HG03064 (cell line): ENCODE data around the gene AMN.

Experiments used
- ATAC-seq: cut with Tn5 transposase; IDR thresholded peaks from one replicate; pipeline ENCODE4 v1.9.1; 2021; ENCODE audit warnings: low read depth; ENCODE audit not compliant: unreplicated experiment

Gene AMN

DNA sequence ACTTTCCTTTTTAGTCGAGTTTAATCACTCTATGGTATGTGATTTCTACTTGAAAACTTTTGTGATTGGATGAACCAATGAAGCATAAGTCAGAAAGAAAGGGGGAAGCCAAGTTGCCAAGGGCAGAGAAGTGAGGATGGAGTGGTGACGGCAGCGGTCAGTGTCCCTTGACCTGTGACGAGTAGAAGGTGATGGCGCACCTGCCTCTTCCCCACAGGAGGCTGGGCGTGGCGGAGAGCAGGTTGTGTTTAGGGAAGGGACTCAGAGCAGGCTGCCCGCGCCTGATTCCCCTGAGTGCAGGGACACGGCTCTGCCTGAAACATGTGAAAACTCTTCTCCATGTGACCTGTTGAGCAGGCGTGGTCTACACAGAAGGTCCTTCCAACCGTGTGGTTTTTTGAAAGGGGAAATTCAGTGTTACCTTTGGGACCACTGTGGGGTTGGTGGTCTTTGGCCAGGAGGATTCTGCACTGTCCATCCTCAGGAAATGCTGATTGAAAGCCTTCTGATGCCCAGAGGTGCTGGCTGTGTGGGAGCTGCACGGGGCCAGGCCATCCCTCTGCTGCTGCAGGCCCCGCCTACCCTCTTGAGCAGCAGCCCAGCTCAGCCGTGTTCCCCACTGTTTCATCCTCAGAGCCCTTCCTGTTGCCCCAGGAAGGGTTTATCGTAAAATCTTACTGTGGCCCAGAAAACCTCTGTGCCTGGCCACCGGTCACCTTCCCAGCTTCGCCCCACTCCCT lies 23.5 kb upstream of the AMN start:
- ATAC-seq, result no peak

DNA sequence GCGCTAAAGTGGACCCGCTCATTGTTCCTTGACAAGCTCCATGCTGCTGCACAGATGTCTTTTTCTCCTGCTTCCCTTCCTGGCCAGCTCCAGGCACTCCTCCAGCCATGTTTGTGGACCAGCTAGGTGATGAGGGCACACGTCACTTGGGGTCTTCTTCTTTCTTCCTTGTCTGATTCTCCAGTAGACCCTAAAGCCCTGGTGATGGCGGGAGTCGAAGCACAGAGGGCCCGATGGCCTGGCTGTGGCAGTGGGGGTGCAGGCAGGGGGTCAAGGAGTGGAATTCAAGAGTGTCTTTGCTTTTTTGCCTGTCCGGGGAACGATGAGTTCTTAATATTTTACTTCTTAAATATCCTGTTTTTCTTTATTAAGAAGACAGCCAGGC lies 23.0 kb upstream of the AMN start:
- ATAC-seq, result no peak

DNA sequence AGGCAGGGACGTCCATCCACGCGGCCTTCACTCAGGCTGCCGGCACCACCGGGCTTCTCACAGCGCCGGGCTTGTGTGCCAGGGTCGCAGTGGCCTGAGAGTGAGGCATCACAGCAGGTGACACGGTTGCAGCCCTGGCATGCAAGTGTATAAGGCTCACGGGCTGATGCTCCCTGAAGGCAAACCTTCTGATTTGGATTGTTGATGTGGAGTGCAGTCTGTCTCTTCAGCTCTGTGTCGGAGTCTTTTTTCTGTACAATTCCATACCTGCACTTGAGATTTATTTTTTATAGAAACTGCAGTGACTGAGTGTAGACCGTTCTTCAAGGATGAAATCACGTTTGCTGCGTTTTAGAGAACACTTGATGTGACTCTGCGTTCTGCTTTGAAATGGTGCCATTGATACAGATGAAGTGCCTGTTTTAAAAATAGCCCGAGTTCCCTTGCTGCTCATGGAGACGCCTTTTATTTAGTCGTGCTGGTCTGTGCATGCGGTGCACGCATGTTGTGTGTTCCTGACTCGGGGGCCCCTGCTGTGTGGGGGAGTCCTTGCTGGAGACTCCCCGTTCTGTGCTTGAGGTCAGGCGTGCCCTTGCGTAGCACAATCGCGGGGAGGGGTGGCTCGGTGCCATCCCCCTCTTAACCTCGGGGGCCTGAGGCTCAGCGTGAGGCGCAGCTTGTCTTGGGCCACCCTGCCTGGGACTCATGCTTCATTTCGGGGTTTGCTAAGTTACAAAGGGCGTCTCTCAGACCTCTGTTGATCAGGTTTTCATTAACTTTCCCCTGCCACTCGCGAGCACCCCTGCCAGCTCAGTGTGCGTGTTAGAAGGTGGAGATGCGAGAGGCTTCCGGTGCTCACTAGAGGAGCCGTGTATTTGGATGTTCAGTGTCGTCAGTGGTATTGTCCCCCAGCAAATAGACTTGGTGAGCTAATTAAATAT lies 21.6 kb upstream of the AMN start:
- peak; percentile 47 for ATAC-seq

DNA sequence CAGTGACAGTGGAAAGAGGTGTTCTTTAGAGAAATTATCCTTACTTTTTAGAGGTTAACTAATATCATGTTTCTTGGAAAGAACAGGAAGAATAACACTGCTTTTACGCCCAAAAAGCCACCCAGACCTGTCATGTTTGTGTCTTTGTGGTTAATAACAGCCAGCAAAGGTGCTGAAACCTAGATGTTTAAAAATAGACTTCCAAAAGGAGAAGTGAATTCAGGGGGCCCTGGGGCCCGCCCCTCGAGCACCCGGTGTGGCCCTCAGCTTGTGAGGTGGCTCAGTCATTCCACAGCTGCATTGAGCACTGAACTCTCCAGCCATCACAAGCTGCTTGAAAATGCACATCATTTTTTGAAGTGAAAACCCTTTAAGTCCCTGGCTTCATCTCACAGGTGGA lies 20.8 kb upstream of the AMN start:
- peak; percentile 57 for ATAC-seq

DNA sequence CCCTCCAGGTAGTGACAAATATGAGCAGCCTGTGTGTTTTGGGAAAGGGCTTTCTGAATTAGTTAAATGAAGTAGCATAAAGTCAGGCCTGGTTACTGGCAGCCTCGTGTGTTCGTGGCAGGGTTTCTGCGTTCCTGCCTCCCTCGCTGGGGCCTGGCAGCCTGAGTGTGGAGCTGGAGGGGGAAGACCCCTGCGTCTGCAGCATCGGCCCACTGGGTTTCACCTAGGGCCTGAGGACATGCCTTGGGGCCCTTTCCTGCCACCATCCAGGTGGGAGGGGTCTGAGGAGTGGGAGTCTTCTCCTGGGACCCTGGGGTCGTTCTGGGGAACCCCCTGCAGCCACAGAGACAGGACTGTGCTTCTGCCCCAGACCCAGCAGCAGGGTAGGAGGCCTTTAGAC lies 20.4 kb upstream of the AMN start:
- ATAC-seq, result no peak

DNA sequence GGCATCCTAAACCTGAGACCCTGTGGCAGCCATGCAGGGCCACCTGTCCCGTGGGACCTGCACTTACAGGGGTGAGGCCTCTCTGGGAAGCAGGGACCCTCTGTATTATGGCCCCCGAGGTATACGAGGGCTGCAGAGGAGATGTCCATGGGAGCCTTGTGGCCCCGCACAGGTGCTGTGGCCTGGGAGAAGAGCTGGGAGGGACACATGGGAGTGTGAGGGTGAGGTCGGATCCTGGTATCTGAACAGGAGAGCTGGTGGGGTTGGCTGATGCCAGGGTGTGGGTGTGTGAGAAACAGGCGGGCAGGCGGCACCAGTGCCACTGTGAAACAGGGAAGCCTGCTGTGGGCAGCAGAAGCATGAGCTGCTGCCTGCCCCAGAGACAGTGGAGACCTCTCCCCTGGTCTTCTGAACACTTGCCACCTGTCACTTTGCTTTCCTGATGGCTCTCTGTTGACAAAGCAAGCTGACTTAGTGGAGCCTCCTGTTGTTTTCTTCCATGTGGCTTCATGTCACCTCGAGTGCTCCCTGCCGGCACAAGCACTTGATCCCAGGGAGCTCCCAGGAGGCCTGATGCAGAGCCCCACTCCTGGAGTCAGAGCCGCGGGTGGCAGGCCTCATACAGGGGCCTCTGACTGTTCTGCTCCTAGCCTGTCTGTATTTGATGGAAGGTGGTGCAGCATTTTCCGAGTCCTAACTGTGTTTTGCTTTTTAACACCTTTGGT lies 19.8 kb upstream of the AMN start:
- ATAC-seq, result no peak

DNA sequence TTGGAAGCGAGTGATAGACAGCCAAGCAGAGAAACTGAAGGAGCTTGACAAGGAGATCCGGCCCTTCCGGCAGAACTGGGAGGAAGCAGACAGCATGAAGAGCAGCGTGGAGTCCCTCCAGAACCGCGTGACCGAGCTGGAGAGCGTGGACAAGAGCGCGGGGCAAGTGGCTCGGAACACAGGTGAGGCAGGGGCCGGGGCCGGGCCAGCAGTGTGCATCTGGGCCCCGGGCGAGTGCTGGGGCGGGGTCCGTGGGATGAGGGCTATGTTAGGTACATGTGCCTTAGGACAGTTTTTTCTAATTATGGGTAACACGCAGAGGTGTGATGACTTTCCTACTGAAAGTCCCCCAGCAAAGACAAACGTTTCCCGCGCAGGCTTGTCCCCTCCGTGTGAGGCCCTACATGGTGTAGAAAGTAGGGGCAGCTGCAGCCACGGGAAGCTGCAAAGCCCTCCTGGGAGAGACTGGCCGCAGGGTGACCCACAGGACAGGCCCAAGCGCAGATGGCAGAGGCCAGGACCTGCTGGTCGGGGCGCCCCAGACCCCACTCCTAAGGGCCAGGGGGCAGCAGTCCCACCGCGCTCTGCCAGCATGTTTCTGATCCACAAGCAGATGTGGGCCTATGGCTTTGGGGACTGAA lies 19.1 kb upstream of the AMN start:
- no peak for ATAC-seq

DNA sequence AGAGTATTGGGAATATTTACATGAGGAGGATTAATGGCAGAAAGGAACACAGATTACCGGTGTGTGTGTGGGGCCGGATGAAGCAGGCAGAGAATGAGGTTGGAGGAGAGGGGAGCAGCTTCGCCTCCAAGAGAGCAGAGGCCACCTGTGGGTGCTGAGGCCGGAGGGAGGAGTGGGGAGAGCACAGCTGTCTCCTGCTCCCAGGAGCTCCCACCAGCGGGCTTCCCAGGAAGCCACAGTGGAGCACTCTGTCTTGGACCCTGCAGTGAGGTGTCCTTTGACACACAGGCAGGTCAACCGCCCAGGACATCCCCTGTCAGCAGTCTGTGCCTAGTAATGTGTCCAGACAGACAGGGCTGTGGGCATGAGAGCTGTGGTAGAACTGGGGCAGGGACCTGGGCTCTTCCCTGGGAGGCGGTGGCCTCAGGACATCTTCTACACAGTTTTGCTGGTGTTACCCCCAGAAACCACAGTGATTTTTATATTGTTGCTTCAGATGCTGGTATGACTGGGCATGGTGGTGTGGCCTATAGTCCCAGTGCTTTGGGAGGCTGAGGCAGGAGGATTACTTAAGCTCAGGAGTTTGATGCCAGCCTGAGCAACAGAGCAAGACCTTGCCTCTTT lies 18.5 kb upstream of the AMN start:
- no peak for ATAC-seq

DNA sequence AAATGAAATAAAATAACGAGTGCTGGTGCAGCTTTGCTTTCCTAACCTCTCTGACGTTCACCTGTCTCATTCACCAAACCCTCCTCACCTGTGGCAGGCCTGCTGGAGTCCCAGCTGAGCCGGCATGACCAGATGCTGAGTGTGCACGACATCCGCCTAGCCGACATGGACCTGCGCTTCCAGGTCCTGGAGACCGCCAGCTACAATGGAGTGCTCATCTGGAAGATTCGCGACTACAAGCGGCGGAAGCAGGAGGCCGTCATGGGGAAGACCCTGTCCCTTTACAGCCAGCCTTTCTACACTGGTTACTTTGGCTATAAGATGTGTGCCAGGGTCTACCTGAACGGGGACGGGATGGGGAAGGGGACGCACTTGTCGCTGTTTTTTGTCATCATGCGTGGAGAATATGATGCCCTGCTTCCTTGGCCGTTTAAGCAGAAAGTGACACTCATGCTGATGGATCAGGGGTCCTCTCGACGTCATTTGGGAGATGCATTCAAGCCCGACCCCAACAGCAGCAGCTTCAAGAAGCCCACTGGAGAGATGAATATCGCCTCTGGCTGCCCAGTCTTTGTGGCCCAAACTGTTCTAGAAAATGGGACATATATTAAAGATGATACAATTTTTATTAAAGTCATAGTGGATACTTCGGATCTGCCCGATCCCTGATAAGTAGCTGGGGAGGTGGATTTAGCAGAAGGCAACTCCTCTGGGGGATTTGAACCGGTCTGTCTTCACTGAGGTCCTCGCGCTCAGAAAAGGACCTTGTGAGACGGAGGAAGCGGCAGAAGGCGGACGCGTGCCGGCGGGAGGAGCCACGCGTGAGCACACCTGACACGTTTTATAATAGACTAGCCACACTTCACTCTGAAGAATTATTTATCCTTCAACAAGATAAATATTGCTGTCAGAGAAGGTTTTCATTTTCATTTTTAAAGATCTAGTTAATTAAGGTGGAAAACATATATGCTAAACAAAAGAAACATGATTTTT lies 17.1 kb upstream of the AMN start:
- no peak for ATAC-seq

DNA sequence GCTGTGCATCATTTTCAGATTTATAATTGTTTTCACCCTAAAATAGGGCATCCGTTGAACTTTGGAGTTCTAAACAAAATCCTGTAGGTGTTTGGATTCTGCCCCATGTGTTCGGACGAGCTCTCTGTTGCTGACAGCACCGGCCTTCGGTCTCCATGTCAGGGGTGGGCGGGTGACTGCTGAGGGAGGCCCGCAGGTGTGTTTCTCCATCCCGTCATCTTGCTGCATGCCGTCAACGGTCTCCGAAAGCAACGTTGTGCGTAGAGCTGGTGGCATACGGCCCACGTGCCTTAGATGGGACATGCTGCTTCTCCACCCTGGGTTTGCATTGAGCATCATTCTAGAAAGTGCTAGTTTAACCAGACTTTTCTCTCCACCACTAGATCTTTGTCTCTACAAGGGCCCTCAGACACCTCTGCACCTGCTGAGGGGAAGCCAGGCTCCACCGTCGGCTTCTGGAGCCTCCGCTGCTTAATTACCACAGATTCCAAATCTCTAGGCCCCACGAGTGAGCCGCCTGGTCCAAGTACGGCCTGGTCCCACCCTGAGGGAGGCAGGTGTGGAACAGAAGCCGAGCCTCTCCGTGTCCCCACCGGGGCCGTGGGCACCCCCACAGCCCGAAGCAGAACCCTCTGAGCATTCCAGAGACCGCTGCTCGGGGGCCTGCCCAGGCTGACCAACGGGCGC lies 15.7 kb upstream of the AMN start:
- ATAC-seq, result no peak

DNA sequence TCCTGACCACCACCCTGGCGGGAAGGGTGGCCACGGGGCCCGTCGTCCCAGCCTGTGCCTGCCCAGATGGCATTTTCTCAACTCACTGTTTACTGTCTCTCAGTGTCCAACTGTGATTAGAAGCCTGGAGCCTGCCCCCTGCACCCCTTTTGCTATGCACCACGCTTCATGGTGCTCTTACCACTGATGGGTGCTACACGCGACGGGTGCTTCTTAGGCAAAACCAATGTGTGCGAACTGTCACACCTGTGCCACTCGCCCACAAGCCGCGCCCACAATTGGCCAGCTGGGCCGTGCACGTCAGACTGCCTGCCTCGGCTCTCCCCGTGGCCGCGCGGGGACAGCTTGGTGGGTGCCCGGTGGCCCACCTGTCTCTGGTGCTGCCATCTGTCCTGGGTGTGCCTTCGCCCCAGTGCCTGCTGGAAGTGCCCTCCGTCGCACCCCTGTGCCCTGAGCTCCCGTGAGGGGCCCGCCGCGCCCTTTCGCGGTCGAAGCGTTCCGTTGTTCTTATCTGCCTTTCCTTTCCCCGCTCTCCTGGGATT lies 15.1 kb upstream of the AMN start:
- no peak for ATAC-seq

DNA sequence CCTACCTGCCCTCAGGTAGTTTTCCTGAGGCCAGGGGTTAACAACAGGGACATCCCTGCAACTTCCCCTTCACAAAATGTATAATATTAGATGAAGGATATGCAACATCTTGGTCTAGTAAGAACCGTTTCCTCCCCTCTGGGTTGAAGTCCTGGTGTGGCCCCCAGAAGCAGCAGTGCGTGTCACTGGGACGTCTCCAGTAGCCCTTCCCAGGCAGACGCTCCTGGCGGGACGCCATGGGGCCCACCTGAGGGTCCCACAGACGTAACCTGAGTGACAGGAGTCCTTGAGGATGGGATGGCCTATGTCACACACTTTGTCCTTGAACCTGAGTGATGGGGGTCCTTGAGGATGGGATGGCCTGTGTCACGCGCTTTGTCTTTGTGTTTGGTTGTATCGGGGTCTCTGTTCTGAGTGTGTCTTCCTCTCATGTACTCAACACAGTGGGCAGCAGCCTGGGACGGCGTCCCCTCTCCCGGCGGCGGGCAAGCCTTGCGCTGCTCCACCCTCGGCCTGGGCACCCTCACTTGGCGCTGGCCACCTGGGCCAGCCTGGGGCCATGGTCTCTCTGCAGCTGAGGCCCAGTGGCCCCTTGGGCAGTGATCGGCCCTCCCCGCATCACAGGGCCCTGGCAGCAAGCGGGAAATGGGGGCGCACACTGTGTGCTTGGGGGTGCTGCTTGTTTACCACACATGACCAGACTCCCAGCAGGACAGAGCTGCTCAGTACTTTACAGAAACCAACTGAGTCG lies 14.3 kb upstream of the AMN start:
- ATAC-seq, result no peak

DNA sequence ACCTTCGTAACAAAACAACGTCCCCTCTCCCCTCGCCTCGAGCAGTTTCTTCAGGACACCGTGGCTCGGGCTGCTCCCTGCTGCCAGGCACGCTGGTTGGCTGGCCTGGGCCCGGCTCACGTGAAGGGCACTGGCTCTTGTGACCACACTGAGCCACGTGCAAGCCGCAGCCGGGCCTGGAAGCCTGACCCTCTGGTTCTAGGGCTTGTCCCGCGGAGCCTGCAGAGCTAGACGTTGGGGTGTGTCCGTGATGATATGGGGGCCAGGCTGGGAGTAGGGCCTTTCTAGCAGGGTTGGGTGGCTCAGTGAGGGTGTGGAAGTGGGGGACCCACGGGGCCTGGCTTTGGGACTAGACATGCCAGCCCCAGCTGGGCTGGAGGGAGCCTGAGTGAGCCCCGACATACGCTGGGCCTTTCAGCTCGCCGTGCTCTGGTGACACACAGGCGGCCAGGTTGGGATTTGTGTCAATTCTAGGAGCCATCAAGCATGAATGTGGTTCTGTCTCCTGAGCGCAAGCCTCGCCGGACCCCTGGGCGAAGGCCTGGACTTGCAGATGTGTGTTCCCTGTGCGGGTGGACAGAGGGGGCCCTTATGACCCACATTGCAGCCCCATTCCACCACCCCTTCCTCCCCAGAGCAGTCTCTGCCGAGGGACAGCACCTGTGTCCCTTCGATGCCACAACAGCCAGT lies 13.6 kb upstream of the AMN start:
- ATAC-seq, result no peak

DNA sequence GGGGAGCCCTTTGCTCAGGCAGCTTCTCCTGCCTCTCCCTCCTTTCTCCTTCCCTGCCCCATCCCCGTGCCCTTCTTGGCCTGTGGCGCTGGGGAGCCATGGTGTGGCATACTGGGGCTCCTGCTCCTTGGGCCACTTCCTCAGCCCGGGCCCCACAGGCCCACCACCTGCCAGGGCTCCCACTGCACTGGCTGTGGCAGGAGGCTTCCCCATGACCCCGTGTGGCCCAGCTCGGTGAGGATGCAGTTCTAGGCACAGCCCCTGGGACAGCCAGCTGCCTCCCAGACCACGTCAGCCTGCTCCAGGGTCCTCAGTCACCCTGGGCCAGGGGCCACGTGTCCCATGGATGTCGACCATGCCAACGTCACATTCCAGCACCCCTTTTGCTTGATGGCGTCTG lies 13.0 kb upstream of the AMN start:
- ATAC-seq, result no peak

DNA sequence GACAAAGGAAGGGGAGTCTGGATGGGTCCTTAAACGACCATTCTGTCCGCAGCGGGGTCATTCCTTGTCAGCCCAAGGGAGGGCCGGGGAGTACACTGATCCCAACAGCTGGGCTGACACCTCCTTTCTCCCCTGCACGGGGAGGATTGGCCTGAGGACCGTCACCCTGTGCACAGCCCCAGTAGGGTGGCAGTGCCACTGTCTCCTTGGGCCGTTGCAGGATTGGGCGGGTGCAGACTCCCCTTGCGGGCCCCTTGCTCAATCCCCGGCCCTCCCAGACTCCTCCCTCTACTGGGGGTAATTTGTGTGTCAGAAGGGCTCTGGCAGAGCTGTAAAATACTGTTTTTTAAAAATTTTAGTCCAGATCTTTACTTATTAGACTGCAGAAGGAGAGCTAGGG lies 12.6 kb upstream of the AMN start:
- ATAC-seq, result no peak

DNA sequence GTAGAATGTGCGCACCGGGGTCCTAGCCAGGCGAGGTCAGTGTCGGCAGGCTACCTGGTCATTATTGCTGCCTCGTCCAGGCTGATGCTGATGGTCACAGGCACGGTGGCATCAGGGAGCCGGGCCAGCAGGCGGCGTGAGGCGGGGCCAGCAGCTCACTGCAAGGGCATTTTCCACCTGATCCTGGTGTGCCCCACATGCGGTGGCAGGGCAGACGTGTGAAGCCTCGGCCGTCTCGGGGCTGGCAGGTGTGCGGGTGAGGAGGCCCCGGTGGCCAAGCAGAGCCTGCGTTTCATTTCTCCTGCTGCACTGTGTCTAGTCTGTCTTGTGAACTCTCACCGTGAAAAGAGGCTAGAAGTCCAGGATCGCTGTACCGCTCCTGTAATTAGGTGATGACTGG lies 12.0 kb upstream of the AMN start:
- no peak for ATAC-seq

DNA sequence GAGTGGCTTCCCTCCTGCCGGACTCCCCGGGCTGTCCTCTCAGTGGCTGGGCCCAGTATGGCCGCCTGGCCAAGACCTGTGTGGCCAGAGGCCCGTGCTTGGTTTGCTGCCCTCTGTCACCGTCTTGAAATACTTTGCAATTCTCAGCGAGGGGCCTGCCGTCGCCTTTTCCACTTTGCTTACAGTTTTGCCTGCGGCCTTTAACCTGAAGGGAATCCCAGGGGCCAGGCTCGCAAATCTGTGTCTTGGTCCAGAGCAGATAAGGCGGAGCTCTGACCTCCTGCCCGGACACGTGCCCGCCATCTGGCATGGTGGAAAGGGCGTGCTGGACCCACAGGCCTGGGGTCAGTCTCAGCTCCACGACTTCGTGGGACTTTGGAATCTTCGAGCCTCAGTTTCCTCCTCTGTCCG lies 10.9 kb upstream of the AMN start:
- ATAC-seq, result no peak
